ENCODE data around the gene SLC39A11.
A peak's percentile ranks its signal among the peaks of the same experiment; 100 is the strongest.
"Not testable (repeated sequence)": the region's sequence is repeated elsewhere in the genome, so short reads cannot be mapped to it uniquely, and the experiment has no call there.

Gene SLC39A11

DNA sequence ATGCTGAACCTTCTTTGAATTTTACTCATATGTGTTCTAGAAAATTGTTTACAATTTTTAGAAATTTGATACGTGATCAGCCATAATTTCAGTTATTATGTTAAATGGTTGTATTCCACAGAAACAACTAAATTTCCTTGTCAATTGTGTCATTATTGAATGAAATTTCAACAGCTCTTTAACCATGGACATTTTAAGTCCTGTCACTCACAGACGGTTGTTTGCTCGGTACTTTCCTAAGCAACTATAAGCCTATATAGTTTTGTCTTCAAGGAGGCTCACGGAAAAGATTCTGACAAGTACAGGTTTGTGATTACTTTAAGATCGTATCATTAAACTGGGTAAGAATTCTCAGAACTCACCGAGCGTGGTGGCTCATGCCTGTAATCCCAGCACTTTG, 31.8 kb downstream of the SLC39A11 start:
- no peak for DNase-seq
- in situ Hi-C loops (cut with HindIII; ENCODE audit: low pct_ligation_motif_present, low pct_unique_long_range_greater_than_20kb, low sequenced_read_pairs), result no loop called here

DNA sequence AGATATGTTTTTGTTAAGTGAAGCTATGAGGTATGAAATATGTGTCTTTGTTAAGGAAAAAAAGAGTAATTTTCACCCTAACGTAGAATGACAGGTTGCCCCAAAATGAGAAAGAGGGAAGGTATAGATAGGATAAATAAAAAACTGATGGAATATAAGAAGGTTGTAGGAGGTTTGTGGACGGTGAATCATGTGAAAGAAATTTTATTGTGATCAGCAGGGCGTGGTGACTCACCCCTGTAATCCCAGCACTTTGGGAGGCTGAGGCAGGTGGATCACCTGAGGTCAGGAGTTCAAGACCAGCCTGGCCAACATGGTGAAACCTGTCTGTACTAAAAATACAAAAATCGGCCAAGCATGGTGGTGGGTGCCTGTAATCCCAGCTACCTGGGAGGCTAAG, 32.8 kb downstream of the SLC39A11 start:
- DNase-seq, result peak; percentile 29
- in situ Hi-C loops (cut with HindIII; ENCODE audit: low pct_ligation_motif_present, low pct_unique_long_range_greater_than_20kb, low sequenced_read_pairs), result not testable (repeated sequence)

- in situ Hi-C loops (cut with HindIII; ENCODE audit: low pct_ligation_motif_present, low pct_unique_long_range_greater_than_20kb, low sequenced_read_pairs), result no loop called here
- no peak for DNase-seq
Measured at GRCh38 chr17:73058022-73058421, 34.5 kb downstream of the SLC39A11 start.

DNA sequence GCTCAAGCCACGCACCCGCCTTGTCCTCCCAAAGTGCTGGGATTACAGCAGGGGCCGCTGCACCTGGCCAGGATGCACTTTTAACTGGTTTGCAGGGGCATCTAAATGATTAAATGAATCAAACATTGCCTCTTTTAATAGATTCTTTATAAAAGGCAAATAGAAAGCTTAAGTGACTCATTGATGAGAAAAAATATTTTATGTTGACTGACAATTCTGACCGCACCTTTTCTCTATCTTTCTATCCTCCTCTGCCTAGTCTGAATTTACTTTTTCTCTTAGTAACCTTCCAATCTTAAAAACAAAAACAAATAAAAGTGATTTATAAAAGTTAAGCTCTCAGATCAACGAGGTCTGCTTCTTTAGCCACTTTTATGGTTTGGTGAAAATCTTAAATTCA, 35.3 kb downstream of the SLC39A11 start:
- no peak for DNase-seq
- in situ Hi-C loops (cut with HindIII; ENCODE audit: low pct_ligation_motif_present, low pct_unique_long_range_greater_than_20kb, low sequenced_read_pairs), result no loop called here

- in situ Hi-C loops (cut with HindIII; ENCODE audit: low pct_ligation_motif_present, low pct_unique_long_range_greater_than_20kb, low sequenced_read_pairs), result no loop called here
- peak; percentile 65 for DNase-seq
Measured at GRCh38 chr17:73052923-73053322, 39.6 kb downstream of the SLC39A11 start.

DNA sequence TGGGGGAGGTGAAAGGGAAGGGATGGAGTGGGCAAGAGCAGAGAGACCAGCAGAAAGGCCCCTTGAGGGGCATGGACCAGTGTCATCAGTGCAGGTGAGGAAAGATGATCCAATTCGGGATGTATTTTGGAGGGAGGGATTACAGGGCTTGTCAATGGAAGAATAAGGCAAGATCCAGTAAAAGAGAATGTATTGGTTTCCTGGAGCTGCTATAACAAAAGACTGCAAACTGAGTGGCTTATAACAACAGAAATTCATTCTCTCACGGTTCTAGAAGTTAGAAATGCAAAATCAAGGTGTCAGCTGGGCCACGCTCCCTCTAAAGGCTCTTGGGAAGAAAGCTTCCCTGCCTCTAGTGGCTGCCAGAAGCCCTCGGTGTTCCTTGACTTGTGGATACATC, 41.7 kb downstream of the SLC39A11 start:
- no peak for DNase-seq
- in situ Hi-C loops (cut with HindIII; ENCODE audit: low pct_ligation_motif_present, low pct_unique_long_range_greater_than_20kb, low sequenced_read_pairs), result no loop called here

DNA sequence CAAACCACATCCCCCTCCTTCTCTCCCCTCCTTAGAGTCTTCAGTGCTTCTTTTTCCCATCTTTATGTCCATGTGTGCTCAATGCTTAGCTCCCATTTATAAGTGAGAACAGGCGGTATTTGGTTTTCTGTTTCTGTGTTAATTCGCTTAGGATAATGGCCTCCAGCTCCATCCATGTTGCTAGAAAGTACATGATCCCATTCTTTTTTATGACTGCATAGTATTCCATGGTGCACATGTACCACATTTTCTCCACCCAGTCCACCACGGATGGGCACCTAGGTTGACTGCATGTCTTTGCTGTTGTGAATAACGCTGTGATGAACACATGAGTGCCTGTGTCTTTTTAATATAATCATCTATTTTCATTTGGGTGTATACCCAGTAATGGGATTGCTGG, 44.3 kb downstream of the SLC39A11 start:
- in situ Hi-C loops (cut with HindIII; ENCODE audit: low pct_ligation_motif_present, low pct_unique_long_range_greater_than_20kb, low sequenced_read_pairs), result no loop called here
- no peak for DNase-seq

- no peak for DNase-seq
- in situ Hi-C loops (cut with HindIII; ENCODE audit: low pct_ligation_motif_present, low pct_unique_long_range_greater_than_20kb, low sequenced_read_pairs), result no loop called here
Measured at GRCh38 chr17:73045724-73046123, 46.8 kb downstream of the SLC39A11 start.

GRCh38 chr17:73043686-73044581, 48.6 kb downstream of the SLC39A11 start:
- DNase-seq, result no peak
- in situ Hi-C loops (cut with HindIII; ENCODE audit: low pct_ligation_motif_present, low pct_unique_long_range_greater_than_20kb, low sequenced_read_pairs), result no loop called here

GRCh38 chr17:73042809-73043685, 49.4 kb downstream of the SLC39A11 start:
- in situ Hi-C loops (cut with HindIII; ENCODE audit: low pct_ligation_motif_present, low pct_unique_long_range_greater_than_20kb, low sequenced_read_pairs), result no loop called here
- no peak for DNase-seq

DNA sequence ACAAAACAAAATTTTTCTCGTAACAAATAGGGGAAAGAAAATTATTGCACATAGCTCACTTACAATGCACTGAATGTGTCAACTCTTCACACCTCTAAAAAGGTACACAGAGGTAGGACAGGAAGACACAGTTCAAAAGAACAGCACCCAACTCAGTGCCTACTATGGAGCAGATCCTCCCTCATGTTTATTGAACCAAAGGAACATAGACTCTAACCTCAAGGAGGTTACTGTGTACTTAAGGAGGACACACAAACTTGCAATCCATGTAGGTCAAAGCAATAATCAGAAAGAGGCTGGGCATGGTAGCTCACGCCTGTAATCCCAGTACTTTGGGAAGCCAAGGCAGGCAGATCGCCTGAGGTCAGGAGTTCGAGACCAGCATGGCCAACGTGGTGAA, 50.3 kb downstream of the SLC39A11 start:
- DNase-seq, result no peak
- in situ Hi-C loops (cut with HindIII; ENCODE audit: low pct_ligation_motif_present, low pct_unique_long_range_greater_than_20kb, low sequenced_read_pairs), result no loop called here

- no peak for DNase-seq
- in situ Hi-C loops (cut with HindIII; ENCODE audit: low pct_ligation_motif_present, low pct_unique_long_range_greater_than_20kb, low sequenced_read_pairs), result no loop called here
Measured at GRCh38 chr17:73039282-73039681, 53.2 kb downstream of the SLC39A11 start.

GRCh38 chr17:73031472-73031871, 61.0 kb downstream of the SLC39A11 start:
- in situ Hi-C loops (cut with HindIII; ENCODE audit: low pct_ligation_motif_present, low pct_unique_long_range_greater_than_20kb, low sequenced_read_pairs), result no loop called here
- no peak for DNase-seq

- in situ Hi-C loops (cut with HindIII; ENCODE audit: low pct_ligation_motif_present, low pct_unique_long_range_greater_than_20kb, low sequenced_read_pairs), result no loop called here
- no peak for DNase-seq
Measured at GRCh38 chr17:73030995-73031394, 61.5 kb downstream of the SLC39A11 start.

- in situ Hi-C loops (cut with HindIII; ENCODE audit: low pct_ligation_motif_present, low pct_unique_long_range_greater_than_20kb, low sequenced_read_pairs), result no loop called here
- no peak for DNase-seq
Measured at GRCh38 chr17:73030501-73030921, 62.0 kb downstream of the SLC39A11 start.

- no peak for DNase-seq
- in situ Hi-C loops (cut with HindIII; ENCODE audit: low pct_ligation_motif_present, low pct_unique_long_range_greater_than_20kb, low sequenced_read_pairs), result no loop called here
Measured at GRCh38 chr17:73029991-73030390, 62.5 kb downstream of the SLC39A11 start.

DNA sequence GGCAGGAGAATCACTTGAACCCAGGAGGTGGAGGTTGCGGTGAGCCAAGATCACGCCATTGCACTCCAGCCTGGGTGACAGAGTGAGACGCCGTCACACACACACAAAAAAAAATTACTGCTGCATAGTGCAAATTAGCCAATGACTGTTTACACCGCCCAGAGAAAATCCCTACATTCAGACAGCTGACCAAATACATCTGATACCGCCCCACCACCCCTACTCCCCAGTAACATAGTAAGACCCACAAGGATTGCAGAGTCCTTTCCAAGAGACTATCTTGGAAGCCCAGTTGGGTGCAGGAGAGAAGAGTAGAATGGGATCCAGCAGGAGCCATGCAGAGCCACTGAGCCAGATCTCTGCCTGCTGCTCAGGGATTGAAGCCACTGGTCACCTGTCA, 63.5 kb downstream of the SLC39A11 start:
- in situ Hi-C loops (cut with HindIII; ENCODE audit: low pct_ligation_motif_present, low pct_unique_long_range_greater_than_20kb, low sequenced_read_pairs), result no loop called here
- no peak for DNase-seq

DNA sequence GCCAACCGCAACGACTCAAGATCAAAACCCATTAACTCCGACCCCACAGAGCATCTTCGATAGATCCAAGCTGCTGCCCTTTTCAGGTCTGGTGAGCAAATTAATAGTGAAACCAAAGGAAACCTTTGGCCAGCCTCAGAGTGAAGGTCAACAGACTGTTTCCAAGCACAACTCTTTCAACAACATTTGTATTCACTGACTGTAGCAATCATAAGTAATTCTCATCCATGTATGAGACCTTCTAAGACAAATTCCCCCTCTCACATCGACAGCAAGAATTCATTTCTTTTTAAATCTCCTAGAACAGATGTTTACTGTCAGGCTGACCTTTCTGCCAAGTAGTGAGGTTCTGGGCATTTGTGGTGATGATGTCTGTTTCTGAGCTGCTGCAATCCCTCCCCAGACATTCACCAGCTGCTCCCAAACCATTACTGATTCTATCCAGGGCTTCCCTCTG, 64.2 kb downstream of the SLC39A11 start:
- DNase-seq, result no peak
- in situ Hi-C loops (cut with HindIII; ENCODE audit: low pct_ligation_motif_present, low pct_unique_long_range_greater_than_20kb, low sequenced_read_pairs), result no loop called here

GRCh38 chr17:73027130-73027741, 65.3 kb downstream of the SLC39A11 start:
- no peak for DNase-seq
- in situ Hi-C loops (cut with HindIII; ENCODE audit: low pct_ligation_motif_present, low pct_unique_long_range_greater_than_20kb, low sequenced_read_pairs), result no loop called here

All from ACHN (cell line).